ENCODE results near the gene ATP1B3.
A peak's percentile ranks its signal among the peaks of the same experiment; 100 is the strongest.

Gene ATP1B3

GRCh38 chr3:141851411-141851810, 25.0 kb upstream of the ATP1B3 start:
- Mint-ChIP-seq H3K9me3 (no peaks in the 10 kb centered on the region), H3K27me3 (no peaks in the 10 kb centered on the region), H3K27ac (no peak overlapping the region), H3K36me3 (ENCODE audit: low read depth) (no peaks in the 10 kb centered on the region), H3K4me1 (ENCODE audit: low read depth) (no peaks in the 10 kb centered on the region), H3K4me3 (no peak overlapping the region)

DNA sequence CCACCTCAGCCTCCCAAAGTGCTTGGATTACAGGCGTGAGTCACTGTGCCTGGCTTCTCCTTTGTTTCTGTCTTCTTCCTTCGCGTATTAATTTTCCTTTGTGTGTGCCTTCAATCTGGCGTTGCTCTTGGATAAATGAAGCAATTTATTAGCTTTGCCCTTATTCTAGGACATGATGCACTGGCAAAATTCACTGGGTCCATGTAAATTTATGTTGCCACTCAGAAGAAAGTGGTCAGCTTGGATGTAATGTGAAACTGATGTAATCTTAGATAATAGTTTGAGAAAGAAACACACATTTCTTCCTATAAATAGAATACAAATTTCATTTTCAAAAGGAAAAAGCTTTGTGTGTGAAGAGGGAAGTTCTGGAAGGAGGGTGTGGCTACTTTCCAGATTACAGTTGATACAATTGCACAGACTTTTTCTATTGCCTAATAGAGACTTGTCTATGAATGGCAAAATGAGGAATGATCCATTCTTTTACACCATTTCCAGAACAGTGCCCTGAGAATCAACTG, 23.3 kb upstream of the ATP1B3 start:
- H3K27ac Mint-ChIP-seq: no peak overlapping the region
- H3K4me1 Mint-ChIP-seq (ENCODE audit: low read depth): no peaks in the 10 kb centered on the region
- no peaks in the 10 kb centered on the region for H3K27me3 Mint-ChIP-seq
- no peaks in the 10 kb centered on the region for H3K36me3 Mint-ChIP-seq (ENCODE audit: low read depth)
- no peak overlapping the region for H3K4me3 Mint-ChIP-seq
- no peaks in the 10 kb centered on the region for H3K9me3 Mint-ChIP-seq

DNA sequence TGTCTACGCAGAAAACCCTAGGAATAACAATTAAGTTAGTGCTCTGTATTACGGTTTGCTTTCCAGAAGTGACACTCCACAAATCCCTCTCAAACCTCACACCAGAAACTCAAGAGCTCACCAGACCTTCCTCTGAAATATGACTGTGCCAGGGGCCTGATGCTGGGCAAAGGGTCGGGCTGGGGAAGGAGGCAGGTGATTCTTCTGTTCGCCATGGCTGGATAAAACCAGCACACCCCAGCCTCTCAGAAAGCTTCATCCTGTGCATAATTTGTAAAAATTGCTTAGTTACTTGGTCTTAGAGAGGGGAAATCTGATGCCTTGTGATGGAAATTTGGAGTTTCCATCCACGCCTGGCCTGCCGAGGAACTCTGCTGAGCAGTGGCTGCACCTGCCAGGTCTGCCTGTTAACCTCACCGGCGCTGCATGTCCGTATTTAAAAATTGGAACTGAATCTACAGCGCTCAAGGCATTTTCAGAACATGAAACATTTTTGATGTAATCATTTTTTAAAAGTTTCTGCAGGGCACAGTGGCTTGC, 22.7 kb upstream of the ATP1B3 start:
- Mint-ChIP-seq H3K4me1 (ENCODE audit: low read depth) (no peaks in the 10 kb centered on the region), H3K4me3 (no peak overlapping the region), H3K36me3 (ENCODE audit: low read depth) (no peaks in the 10 kb centered on the region), H3K27me3 (no peaks in the 10 kb centered on the region), H3K27ac (no peak overlapping the region), H3K9me3 (no peaks in the 10 kb centered on the region)

- Mint-ChIP-seq H3K4me3 (no peak overlapping the region), H3K27me3 (no peaks in the 10 kb centered on the region), H3K9me3 (no peaks in the 10 kb centered on the region), H3K36me3 (ENCODE audit: low read depth) (no peaks in the 10 kb centered on the region), H3K27ac (no peak overlapping the region), H3K4me1 (ENCODE audit: low read depth) (no peaks in the 10 kb centered on the region)
Observed at GRCh38 chr3:141854599-141854998, 21.8 kb upstream of the ATP1B3 start.

DNA sequence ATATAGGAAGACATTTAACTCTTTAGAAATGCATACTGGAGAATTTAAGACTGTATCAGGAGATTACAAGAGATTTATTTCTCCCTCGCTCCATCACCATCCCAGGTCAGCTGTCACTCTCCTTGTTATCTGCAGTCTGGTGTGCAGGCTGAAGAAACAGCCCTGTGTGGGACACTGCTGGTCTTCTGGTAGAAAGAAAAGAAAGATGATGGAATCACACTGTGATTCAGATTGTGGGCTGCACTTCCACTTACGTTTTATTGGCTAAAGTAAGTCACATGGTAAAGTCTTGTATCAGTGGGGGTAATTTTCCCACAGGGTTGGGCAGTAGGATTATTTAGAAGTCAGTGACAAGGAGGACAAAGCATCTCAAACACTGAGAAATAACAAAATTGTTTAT, 18.1 kb upstream of the ATP1B3 start:
- Mint-ChIP-seq H3K27me3 (no peaks in the 10 kb centered on the region), H3K9me3 (no peaks in the 10 kb centered on the region), H3K27ac (no peak overlapping the region), H3K4me1 (ENCODE audit: low read depth) (peaks cover 2% of the 10 kb centered on the region), H3K36me3 (ENCODE audit: low read depth) (no peaks in the 10 kb centered on the region), H3K4me3 (no peak overlapping the region)

GRCh38 chr3:141859651-141860050, 16.8 kb upstream of the ATP1B3 start:
- Mint-ChIP-seq H3K27me3 (no peaks in the 10 kb centered on the region), H3K36me3 (ENCODE audit: low read depth) (no peaks in the 10 kb centered on the region), H3K4me1 (ENCODE audit: low read depth) (peaks cover 14% of the 10 kb centered on the region), H3K9me3 (no peaks in the 10 kb centered on the region), H3K4me3 (no peak overlapping the region), H3K27ac (no peak overlapping the region)

DNA sequence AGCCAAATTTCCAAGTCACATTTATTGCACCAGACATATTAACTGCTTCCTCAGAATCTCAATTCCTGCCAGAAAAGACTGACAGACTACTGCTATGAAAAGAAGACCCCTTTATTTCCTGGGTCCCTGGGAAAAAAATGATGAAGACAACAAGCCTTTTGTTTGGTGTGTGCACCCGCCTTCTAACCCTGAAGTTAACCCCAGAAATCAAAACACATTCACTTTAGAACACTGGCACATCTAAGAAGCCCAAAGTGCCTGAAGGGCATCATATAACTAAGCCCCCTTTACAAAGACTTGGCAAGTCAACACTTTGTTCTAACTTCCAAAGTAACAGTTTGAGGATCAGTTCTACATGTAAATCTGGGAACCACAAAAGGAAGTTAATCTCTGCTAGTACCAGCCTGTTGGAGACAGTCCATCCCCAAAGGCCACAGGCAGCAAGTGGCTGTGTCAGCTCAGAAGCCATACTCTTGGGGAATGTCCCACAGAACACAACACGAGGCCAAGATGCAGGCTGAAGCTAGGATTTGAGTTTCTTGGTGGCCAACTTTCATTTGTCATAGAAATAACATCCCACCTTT, 16.3 kb upstream of the ATP1B3 start:
- H3K27ac Mint-ChIP-seq: no peak overlapping the region

DNA sequence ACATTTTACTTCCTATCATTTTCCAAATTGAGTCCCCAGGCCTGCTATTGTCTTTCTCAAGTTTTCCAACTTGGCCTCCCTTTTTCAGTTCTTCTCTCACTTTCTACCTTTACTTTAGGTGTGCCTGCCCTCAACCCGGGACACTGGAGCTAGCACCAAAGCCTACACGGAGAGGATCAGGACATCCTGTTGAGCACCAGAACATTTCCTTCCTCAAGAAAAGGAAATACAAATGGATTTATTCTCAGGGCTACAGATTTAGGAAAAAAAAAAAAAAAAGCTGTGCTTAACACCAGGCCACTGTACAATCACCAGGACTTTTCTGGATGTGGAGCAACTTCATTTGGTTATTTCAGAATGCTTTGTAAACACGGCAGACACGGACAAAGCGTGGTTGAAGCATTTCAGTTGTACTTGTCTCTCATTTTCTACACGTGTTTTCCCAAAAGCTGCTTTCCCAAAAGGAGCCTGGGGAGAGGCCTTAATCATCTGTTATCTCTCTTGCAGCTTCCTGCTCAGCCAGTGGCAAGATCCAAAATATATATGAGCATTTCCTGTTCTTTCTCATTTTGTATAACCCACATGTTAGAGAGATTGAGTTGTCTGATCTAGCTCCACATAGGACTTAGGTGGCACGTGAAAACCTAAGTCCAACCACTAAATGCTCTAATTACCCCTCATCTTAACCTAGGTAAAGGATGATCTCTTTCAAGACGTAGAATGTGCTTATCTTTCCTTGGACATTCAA, 15.5 kb upstream of the ATP1B3 start:
- H3K9me3 Mint-ChIP-seq: no peaks in the 10 kb centered on the region
- H3K27me3 Mint-ChIP-seq: no peaks in the 10 kb centered on the region
- H3K36me3 Mint-ChIP-seq (ENCODE audit: low read depth): no peaks in the 10 kb centered on the region
- peaks cover 14% of the 10 kb centered on the region for H3K4me1 Mint-ChIP-seq (ENCODE audit: low read depth)
- H3K27ac Mint-ChIP-seq: no peak overlapping the region
- H3K4me3 Mint-ChIP-seq: no peak overlapping the region

More for the DNA sequence above, 16.3 kb upstream of the ATP1B3 start:
- Mint-ChIP-seq H3K36me3 (ENCODE audit: low read depth) (no peaks in the 10 kb centered on the region), H3K27me3 (no peaks in the 10 kb centered on the region), H3K4me1 (ENCODE audit: low read depth) (peaks cover 14% of the 10 kb centered on the region), H3K4me3 (no peak overlapping the region), H3K9me3 (no peaks in the 10 kb centered on the region)

- no peaks in the 10 kb centered on the region for H3K9me3 Mint-ChIP-seq
- H3K4me3 Mint-ChIP-seq: no peak overlapping the region
- peaks cover 14% of the 10 kb centered on the region for H3K4me1 Mint-ChIP-seq (ENCODE audit: low read depth)
- no peak overlapping the region for H3K27ac Mint-ChIP-seq
- no peaks in the 10 kb centered on the region for H3K36me3 Mint-ChIP-seq (ENCODE audit: low read depth)
- H3K27me3 Mint-ChIP-seq: no peaks in the 10 kb centered on the region
Observed at GRCh38 chr3:141862279-141862816, 14.1 kb upstream of the ATP1B3 start.

DNA sequence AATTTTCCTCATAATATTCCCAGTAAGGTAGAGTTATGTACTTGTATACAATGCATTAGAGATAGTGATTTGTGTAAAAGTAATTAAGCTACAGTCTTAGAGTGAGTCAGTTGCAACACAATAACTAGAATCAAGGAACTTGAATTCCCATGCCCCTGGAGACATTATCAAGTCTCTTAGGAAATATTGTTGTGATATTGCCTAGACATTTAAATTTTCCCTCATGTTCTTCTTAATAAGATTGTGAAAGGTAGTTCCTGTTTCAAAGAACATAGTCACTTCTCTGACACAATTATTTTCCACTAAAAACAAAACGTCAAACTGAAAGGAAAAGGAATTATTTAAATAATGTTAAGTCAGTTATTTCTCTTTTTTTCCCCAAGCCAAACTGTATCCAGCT, 13.0 kb upstream of the ATP1B3 start:
- Mint-ChIP-seq H3K27me3 (no peaks in the 10 kb centered on the region), H3K4me1 (ENCODE audit: low read depth) (peaks cover 14% of the 10 kb centered on the region), H3K9me3 (no peaks in the 10 kb centered on the region), H3K36me3 (ENCODE audit: low read depth) (no peaks in the 10 kb centered on the region), H3K4me3 (no peak overlapping the region), H3K27ac (no peak overlapping the region)

- H3K27ac Mint-ChIP-seq: peak overlapping the region; percentile 58
- H3K4me1 Mint-ChIP-seq (ENCODE audit: low read depth): peaks cover 14% of the 10 kb centered on the region
- no peaks in the 10 kb centered on the region for H3K9me3 Mint-ChIP-seq
- no peaks in the 10 kb centered on the region for H3K27me3 Mint-ChIP-seq
- no peaks in the 10 kb centered on the region for H3K36me3 Mint-ChIP-seq (ENCODE audit: low read depth)
- no peak overlapping the region for H3K4me3 Mint-ChIP-seq
Observed at GRCh38 chr3:141864281-141864970, 12.0 kb upstream of the ATP1B3 start.

DNA sequence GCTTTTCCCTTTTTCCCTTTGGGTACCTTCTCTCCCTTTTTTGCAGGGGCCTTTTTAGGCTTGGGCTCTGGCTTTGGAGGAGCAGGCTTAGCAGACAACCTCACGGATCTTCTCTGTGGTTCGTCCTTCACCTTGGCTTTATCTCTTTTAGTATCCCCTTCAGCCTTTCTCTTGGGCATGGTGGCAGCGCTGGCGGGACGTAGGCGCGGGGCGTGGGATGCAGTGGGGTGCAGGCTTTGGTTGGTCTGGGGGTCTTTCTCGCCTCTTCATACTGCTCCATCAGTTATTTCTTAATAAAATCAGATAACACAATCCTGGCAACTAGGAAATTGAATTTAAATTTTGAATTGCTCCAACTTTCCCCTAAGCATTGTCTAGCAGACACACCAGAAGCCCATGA, 11.3 kb upstream of the ATP1B3 start:
- Mint-ChIP-seq H3K27ac (no peak overlapping the region), H3K36me3 (ENCODE audit: low read depth) (no peaks in the 10 kb centered on the region), H3K27me3 (no peaks in the 10 kb centered on the region), H3K9me3 (no peaks in the 10 kb centered on the region), H3K4me3 (no peak overlapping the region), H3K4me1 (ENCODE audit: low read depth) (peaks cover 14% of the 10 kb centered on the region)

DNA sequence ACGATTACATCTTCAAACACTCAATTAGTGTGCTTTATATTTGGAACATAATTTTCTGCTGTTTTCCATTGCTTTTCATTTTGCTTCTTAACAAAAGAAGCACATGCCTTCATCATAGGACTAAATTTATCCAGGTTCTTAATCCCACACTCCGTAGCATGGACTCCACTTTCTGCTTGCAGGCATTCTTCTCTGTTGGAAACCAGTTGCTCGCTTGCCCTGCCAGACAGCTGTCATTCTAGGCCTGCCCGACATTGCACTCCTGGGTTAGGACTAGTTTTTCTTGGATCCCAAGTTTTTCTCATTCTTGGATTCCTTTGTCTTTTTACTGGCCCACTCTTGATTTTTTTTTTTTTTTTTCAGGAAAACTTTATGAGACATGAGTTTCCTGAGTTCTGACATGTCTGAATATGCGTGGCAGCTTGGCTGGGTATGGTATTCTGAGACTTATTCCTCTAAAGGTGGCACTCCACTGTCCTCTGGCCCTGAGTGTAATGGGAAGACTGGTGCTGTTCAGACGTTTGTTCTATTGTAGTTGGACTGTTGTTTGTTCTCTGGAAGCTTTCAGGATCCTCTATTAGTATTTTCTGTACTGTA, 6.3 kb upstream of the ATP1B3 start:
- peaks cover 3% of the 10 kb centered on the region for H3K4me1 Mint-ChIP-seq (ENCODE audit: low read depth)
- H3K36me3 Mint-ChIP-seq (ENCODE audit: low read depth): no peaks in the 10 kb centered on the region
- no peak overlapping the region for H3K27ac Mint-ChIP-seq
- no peaks in the 10 kb centered on the region for H3K9me3 Mint-ChIP-seq
- no peak overlapping the region for H3K4me3 Mint-ChIP-seq
- no peaks in the 10 kb centered on the region for H3K27me3 Mint-ChIP-seq

- peak overlapping the region; percentile 90 for H3K4me3 Mint-ChIP-seq
- peaks cover 31% of the 10 kb centered on the region for H3K4me1 Mint-ChIP-seq (ENCODE audit: low read depth)
- H3K27me3 Mint-ChIP-seq: no peaks in the 10 kb centered on the region
- H3K36me3 Mint-ChIP-seq (ENCODE audit: low read depth): peaks cover 31% of the 10 kb centered on the region
- H3K9me3 Mint-ChIP-seq: no peaks in the 10 kb centered on the region
- peak overlapping the region; percentile 93 for H3K27ac Mint-ChIP-seq
Observed at GRCh38 chr3:141875374-141875892, 1.0 kb upstream of the ATP1B3 start.

Data from stimulated activated naive CD8-positive, alpha-beta T cell treated with anti-CD3 and anti-CD28 coated beads, Interleukin-15, Interleukin-2, amounts not matched to agents 100 ng/mL and 50 ng/mL, for 24 hours (primary cell).